ENCODE data around the gene EDA.

DNA sequence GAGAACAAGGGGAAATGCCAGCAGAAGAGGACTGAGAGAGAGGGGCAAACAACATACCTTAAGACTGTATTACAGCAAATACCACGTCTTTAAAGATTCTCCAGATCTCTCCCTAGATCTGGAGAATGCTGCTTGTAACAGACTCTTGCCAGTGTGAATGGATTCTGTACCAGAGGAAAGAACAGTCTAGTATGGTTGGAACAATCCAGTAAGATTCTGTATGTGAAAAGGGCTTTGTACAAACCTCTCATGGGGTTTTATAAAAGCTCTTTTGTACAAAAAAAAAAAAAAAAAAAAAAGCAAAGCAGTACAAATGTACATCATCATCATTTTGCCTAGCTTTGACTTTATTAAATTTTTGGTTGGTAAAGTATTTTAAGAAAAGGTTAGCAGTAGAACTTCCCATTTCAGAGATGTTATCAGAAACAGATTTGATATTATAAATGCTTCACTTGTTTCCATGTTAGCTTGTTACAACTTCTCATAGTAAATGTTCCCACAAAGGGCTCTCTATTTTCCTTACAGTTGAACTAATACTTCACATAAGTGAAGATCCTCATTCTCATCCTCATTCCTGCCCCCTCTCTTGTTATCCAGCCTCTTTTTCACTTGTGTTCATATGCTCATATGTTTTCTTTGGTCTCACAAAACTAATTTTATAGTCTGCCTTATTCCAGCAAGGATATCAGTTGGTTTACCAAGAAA, 144.2 kb downstream of the EDA start:
- TF ChIP-seq, protein P1, sequence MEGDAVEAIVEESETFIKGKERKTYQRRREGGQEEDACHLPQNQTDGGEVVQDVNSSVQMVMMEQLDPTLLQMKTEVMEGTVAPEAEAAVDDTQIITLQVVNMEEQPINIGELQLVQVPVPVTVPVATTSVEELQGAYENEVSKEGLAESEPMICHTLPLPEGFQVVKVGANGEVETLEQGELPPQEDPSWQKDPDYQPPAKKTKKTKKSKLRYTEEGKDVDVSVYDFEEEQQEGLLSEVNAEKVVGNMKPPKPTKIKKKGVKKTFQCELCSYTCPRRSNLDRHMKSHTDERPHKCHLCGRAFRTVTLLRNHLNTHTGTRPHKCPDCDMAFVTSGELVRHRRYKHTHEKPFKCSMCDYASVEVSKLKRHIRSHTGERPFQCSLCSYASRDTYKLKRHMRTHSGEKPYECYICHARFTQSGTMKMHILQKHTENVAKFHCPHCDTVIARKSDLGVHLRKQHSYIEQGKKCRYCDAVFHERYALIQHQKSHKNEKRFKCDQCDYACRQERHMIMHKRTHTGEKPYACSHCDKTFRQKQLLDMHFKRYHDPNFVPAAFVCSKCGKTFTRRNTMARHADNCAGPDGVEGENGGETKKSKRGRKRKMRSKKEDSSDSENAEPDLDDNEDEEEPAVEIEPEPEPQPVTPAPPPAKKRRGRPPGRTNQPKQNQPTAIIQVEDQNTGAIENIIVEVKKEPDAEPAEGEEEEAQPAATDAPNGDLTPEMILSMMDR (conservative IDR thresholded peaks at IDR 0.05; ENCODE audit: low read length), result no peak
- TF ChIP-seq EZH2phosphoT487 (IDR thresholded peaks at IDR 0.05; ENCODE audit: borderline replicate concordance), result no peak

All from Loucy (cell line).